Right lobe of liver (tissue), 4 donors: ENCODE results near the gene PDSS2.

ENCODE experiments used
- POLR2A ChIP-seq: fragments of 450-650 bp; IDR thresholded peaks from one replicate; pipeline ENCODE4 v1.6.1; 2017; ENCODE audit warnings: antibody characterized with exemption, mild to moderate bottlenecking
- TF ChIP-seq, protein P1 (sequence below), 4 donors: fragments of 200-600 bp in 3 of 4; fragments of 450-650 bp in 1 of 4; IDR thresholded peaks; one replicate each; pipeline versions ENCODE4 v1.5.1 to v1.8.0; 2016 to 2022; ENCODE audit warnings: antibody characterized with exemption in 4 of 4, mild to moderate bottlenecking in 2 of 4
- donor health status: DM: no; HTN: no; CAD: no.
- donor health status: DM: no; HTN: no; CAD: no.
- donor health status: DM: no; HTN: yes; CAD: no.

DNA sequence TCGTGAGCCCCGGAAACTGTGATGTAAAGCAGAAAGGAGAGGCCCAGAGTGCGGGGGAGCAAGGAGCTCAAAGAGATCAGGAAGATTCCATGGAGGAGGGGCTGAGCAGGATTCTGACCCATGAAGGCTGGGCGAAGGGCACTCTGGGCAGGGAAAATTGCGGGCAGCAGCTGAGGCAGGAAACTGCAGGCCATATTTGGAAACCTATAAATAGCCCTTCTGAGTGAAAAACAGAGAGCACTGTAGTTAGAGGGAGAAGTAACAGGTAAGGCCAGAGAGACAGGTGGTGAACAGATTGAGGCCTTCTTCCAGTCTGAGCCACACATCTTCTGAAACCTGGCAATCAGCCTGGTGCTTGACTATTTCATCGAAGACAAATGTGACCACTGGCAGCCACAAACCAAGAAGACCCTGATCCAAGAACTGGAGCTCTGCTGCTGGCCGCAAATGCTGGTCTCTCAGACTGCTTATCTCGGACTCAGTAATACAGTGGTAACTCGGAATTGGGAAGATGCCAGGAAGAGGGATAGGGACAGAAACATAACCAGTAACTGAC lies 329.9 kb downstream of the PDSS2 start:
- TF ChIP-seq, protein P1, sequence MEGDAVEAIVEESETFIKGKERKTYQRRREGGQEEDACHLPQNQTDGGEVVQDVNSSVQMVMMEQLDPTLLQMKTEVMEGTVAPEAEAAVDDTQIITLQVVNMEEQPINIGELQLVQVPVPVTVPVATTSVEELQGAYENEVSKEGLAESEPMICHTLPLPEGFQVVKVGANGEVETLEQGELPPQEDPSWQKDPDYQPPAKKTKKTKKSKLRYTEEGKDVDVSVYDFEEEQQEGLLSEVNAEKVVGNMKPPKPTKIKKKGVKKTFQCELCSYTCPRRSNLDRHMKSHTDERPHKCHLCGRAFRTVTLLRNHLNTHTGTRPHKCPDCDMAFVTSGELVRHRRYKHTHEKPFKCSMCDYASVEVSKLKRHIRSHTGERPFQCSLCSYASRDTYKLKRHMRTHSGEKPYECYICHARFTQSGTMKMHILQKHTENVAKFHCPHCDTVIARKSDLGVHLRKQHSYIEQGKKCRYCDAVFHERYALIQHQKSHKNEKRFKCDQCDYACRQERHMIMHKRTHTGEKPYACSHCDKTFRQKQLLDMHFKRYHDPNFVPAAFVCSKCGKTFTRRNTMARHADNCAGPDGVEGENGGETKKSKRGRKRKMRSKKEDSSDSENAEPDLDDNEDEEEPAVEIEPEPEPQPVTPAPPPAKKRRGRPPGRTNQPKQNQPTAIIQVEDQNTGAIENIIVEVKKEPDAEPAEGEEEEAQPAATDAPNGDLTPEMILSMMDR (IDR thresholded peaks at IDR 0.05), result no peak
- no peak for TF ChIP-seq POLR2A
